GM19372 (cell line): ENCODE data around the gene WNK2.
"Not testable (repeated sequence)": the region's sequence is repeated elsewhere in the genome, so short reads cannot be mapped to it uniquely, and the experiment has no call there.

ENCODE experiments used
- ATAC-seq: cut with Tn5 transposase; IDR thresholded peaks from one replicate; pipeline ENCODE4 v1.9.1; 2021; ENCODE audit warnings: mild to moderate bottlenecking, low read depth, moderate library complexity; ENCODE audit not compliant: unreplicated experiment

WNK2 gene

GRCh38 chr9:93183663-93184431 is at the start of gene WNK2:
TSS of gene WNK2 (plus strand) at chr9:93184139. CDS start at chr9:93184930, 791 bp downstream.
- ATAC-seq: no peak

- no peak for ATAC-seq
Observed at GRCh38 chr9:93134740-93135444, 49.0 kb upstream of the WNK2 start.

GRCh38 chr9:93136011-93136440 is 47.9 kb upstream of the WNK2 start:
- ATAC-seq: no peak

GRCh38 chr9:93137362-93137761 is 46.6 kb upstream of the WNK2 start:
- ATAC-seq: no peak

- ATAC-seq: no peak
Observed at GRCh38 chr9:93138171-93138764, 45.7 kb upstream of the WNK2 start.

GRCh38 chr9:93139365-93140182 is 44.4 kb upstream of the WNK2 start:
- no peak for ATAC-seq

- no peak for ATAC-seq
Observed at GRCh38 chr9:93141771-93142483, 42.0 kb upstream of the WNK2 start.

GRCh38 chr9:93143830-93144530 is 40.0 kb upstream of the WNK2 start:
- ATAC-seq: no peak

GRCh38 chr9:93146696-93147095 is 37.2 kb upstream of the WNK2 start:
- ATAC-seq: not testable (repeated sequence)

- no peak for ATAC-seq
Observed at GRCh38 chr9:93147632-93148031, 36.3 kb upstream of the WNK2 start.

GRCh38 chr9:93148721-93149120 is 35.2 kb upstream of the WNK2 start:
- ATAC-seq: no peak

GRCh38 chr9:93149361-93149760 is 34.6 kb upstream of the WNK2 start:
- ATAC-seq: no peak

- no peak for ATAC-seq
Observed at GRCh38 chr9:93151097-93151784, 32.7 kb upstream of the WNK2 start.

- ATAC-seq: no peak
Observed at GRCh38 chr9:93154293-93154903, 29.5 kb upstream of the WNK2 start.

GRCh38 chr9:93155716-93156474 is 28.0 kb upstream of the WNK2 start:
- no peak for ATAC-seq

GRCh38 chr9:93156475-93157008 is 27.4 kb upstream of the WNK2 start:
- ATAC-seq: no peak
